ENCODE results near the gene NATD1. TPM values are rescaled to one million over a fixed set of nuclear protein-coding genes. Genes with fewer than 3 reads are reported as not detected.
A peak's percentile ranks its signal among the peaks of the same experiment; 100 is the strongest.

NATD1 gene
- total and polyA plus RNA-seq, 9 of the 15 experiments (the other 6 are each of a cell fraction or from before 2014, with no cell fraction given), result 0.24 to 5.4 (median 1.6) TPM

GRCh38 chr17:21294321-21295035, 41.3 kb upstream of the NATD1 start (continued):
- no peak for TF ChIP-seq HLTF (IDR thresholded peaks at IDR 0.05)
- no peak for TF ChIP-seq RBM39 (optimal IDR thresholded peaks at IDR 0.05; ENCODE audit: low read depth, low read length)

DNA sequence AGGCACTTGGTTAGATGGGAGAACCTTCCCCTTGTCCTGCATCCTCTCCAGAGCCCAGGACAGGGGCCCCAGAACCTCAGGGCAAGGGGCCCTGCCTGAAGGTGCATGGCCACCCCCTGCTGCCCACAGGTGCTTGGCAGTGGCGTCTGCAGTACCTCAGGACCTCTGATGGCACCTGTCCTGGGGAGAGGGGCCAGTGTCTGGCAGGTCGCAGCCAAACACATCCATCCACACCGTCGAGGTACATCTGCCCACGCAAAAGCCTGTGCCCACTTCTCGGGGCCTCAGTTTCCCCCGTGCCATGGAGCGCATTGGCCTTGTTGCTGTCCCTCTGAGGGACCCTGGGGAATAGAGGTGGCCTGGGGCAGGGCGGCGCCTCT, 40.6 kb upstream of the NATD1 start:
- no peak overlapping the region for H3K27ac ChIP-seq (ENCODE audit: extremely low read depth, low read depth, low read length)
- H2AFZ ChIP-seq (ENCODE audit: low read depth, low read length), result no peak overlapping the region
- H3K9ac ChIP-seq (ENCODE audit: insufficient read depth in 1 of 2, low read depth in 2 of 2, low read length in 2 of 2), result no peak overlapping the region
- H3K4me1 ChIP-seq (replicated peaks in 1 of 2; ENCODE audit: control insufficient read depth in 2 of 2, insufficient read depth in 2 of 2, low read length in 2 of 2), result peaks cover 4 to 76% of the 10 kb centered on the region in 2 experiments; a peak in 4 of 5 replicates
- in situ Hi-C loops (cut with MboI), result loop anchor here (10.0 to 25.0 kb wide), 2 partner anchors 768 to 1091 kb away; no protein-coding TSS in a partner anchor
- intact Hi-C loops (cut with micrococcal nuclease), result no loop called here
- no peaks in the 10 kb centered on the region for H3K27me3 ChIP-seq (ENCODE audit: control insufficient read depth in 2 of 2, insufficient read depth in 2 of 2, low read length in 2 of 2)
- BruUV-seq (replicated peaks), result no TSS peak
- FAIRE-seq (no peak), DNase-seq (ENCODE audit: extremely low read depth in 1 of 4, low spot score in 3 of 4) (no peak), ATAC-seq (no peak)
- no peaks in the 10 kb centered on the region for H3K79me2 ChIP-seq (ENCODE audit: control insufficient read depth, insufficient read depth, low read length)
- no peaks in the 10 kb centered on the region for H3K9me1 ChIP-seq (ENCODE audit: control insufficient read depth, insufficient read depth, low read length)
- H3K9me3 ChIP-seq (replicated peaks; ENCODE audit: control insufficient read depth, insufficient read depth, low read depth, low read length), result no peaks in the 10 kb centered on the region
- TF ChIP-seq THAP7 (CRISPR knock-in tag; IDR thresholded peaks at IDR 0.05) (no peak), ZNF764 (CRISPR knock-in tag; IDR thresholded peaks at IDR 0.05; ENCODE audit: low read depth) (no peak), ZC3H11A (IDR thresholded peaks at IDR 0.05; ENCODE audit: low read depth, low read length) (no peak), ZNF274 (IDR thresholded peaks at IDR 0.05; ENCODE audit: borderline replicate concordance, low read depth, low read length) (no peak), RBBP5 (IDR thresholded peaks at IDR 0.05; ENCODE audit: borderline replicate concordance, insufficient read depth, low read length, poor library complexity, severe bottlenecking) (peak; percentile 23)
- TF ChIP-seq, protein P1, sequence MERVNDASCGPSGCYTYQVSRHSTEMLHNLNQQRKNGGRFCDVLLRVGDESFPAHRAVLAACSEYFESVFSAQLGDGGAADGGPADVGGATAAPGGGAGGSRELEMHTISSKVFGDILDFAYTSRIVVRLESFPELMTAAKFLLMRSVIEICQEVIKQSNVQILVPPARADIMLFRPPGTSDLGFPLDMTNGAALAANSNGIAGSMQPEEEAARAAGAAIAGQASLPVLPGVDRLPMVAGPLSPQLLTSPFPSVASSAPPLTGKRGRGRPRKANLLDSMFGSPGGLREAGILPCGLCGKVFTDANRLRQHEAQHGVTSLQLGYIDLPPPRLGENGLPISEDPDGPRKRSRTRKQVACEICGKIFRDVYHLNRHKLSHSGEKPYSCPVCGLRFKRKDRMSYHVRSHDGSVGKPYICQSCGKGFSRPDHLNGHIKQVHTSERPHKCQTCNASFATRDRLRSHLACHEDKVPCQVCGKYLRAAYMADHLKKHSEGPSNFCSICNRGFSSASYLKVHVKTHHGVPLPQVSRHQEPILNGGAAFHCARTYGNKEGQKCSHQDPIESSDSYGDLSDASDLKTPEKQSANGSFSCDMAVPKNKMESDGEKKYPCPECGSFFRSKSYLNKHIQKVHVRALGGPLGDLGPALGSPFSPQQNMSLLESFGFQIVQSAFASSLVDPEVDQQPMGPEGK (CRISPR knock-in tag; IDR thresholded peaks at IDR 0.05; ENCODE audit: borderline replicate concordance), result no peak
- POLR2A ChIA-PET, result no interaction called here
- no peak overlapping the region for H3K4me3 ChIP-seq
- CTCF ChIA-PET (ENCODE audit: low intra/inter-chr PET ratio), result no interaction called here
- H3K4me2 ChIP-seq (ENCODE audit: insufficient read depth, low read length), result no peak overlapping the region
- peaks cover 15% of the 10 kb centered on the region; the same call in 1 of the 2 replicates for H4K20me1 ChIP-seq (replicated peaks; ENCODE audit: control insufficient read depth, insufficient read depth, low read length)
- H3K36me3 ChIP-seq (ENCODE audit: control insufficient read depth, insufficient read depth, low read length), result 0 out of 3 replicates have a peak, but pooled peaks cover under 1% of the 10 kb centered on the region
- 29% methylated on average over 10 of the region's 10 CpGs for WGBS (ENCODE audit: insufficient coverage, low coverage, missing lambda C conversion rate)

Measured in K562 (cell line).